Loucy (cell line): ENCODE results near the gene ZNF688.

Source experiments
- H2AFZ ChIP-seq: fragments of 200-600 bp; sonication (generic); 2 replicates; pipeline ENCODE4 v1.6.0; 2016; ENCODE audit warnings: antibody characterized with exemption, mild to moderate bottlenecking, low read length, moderate library complexity
- H3F3A ChIP-seq: fragments of 200-600 bp; 2 replicates; pipeline ENCODE4 v1.6.0; 2016; ENCODE audit warnings: antibody characterized with exemption, low read depth, mild to moderate bottlenecking
- H3K27me3 ChIP-seq: fragments of 200-600 bp; sonication (generic); 2 replicates; pipeline ENCODE4 v1.6.1; 2014; ENCODE audit warnings: low read length, mild to moderate bottlenecking; ENCODE audit not compliant: insufficient read depth, poor library complexity, severe bottlenecking
- H3K36me3 ChIP-seq: fragments of 200-600 bp; sonication (generic); 2 replicates; pipeline ENCODE4 v1.6.1; 2016; ENCODE audit warnings: low read length; ENCODE audit not compliant: insufficient read depth
- H3K4me1 ChIP-seq: fragments of 200-600 bp; sonication (generic); 2 replicates; pipeline ENCODE4 v1.5.1; 2014; ENCODE audit warnings: low read length, mild to moderate bottlenecking; ENCODE audit not compliant: insufficient read depth, poor library complexity, severe bottlenecking
- H3K4me2 ChIP-seq: fragments of 200-600 bp; sonication (generic); 2 replicates; pipeline ENCODE4 v1.6.0; 2014; ENCODE audit warnings: antibody characterized with exemption, low read length, low read depth, mild to moderate bottlenecking; ENCODE audit not compliant: poor library complexity, severe bottlenecking
- H3K4me3 ChIP-seq: fragments of 200-600 bp; sonication (generic); 2 replicates; pipeline ENCODE4 v1.5.1; 2014; ENCODE audit warnings: low read length, mild to moderate bottlenecking, mixed read lengths; ENCODE audit not compliant: poor library complexity, severe bottlenecking
- H3K79me2 ChIP-seq: fragments of 200-600 bp; sonication (generic); 2 replicates; pipeline ENCODE4 v1.6.1; 2014; ENCODE audit warnings: low read length; ENCODE audit not compliant: insufficient read depth
- H3K9ac ChIP-seq: fragments of 200-600 bp; sonication (generic); 2 replicates; pipeline ENCODE4 v1.6.0; 2014; ENCODE audit warnings: mild to moderate bottlenecking, low read depth, low read length, moderate library complexity; ENCODE audit not compliant: poor library complexity, severe bottlenecking
- H3K9me2 ChIP-seq: fragments of 200-600 bp; sonication (generic); replicated peaks from 2 replicates; pipeline ENCODE4 v1.6.1; 2016; ENCODE audit warnings: low read depth, low read length, mixed read lengths
- H3K9me3 ChIP-seq: fragments of 200-600 bp; sonication (generic); 2 replicates; pipeline ENCODE4 v1.6.1; 2014; ENCODE audit warnings: mild to moderate bottlenecking, antibody characterized with exemption, low read length, low read depth; ENCODE audit not compliant: insufficient read depth
- H4K20me1 ChIP-seq: fragments of 200-600 bp; sonication (generic); 2 replicates; pipeline ENCODE4 v1.6.0; 2014; ENCODE audit warnings: antibody characterized with exemption, low read length, mild to moderate bottlenecking; ENCODE audit not compliant: insufficient read depth, poor library complexity, severe bottlenecking
- CTCF ChIP-seq: fragments of 200-600 bp; sonication (generic); conservative IDR thresholded peaks from 2 replicates; pipeline ENCODE4 v1.5.1; 2014; ENCODE audit warnings: mild to moderate bottlenecking, antibody characterized with exemption, low read length
- EZH2phosphoT487 ChIP-seq: fragments of 200-600 bp; IDR thresholded peaks from 2 replicates; pipeline ENCODE4 v1.6.1; 2018; ENCODE audit warnings: antibody characterized with exemption, mild to moderate bottlenecking, moderate library complexity, borderline replicate concordance

The ZNF688 gene

GRCh38 chr16:30533146-30533522 is 38.4 kb downstream of the ZNF688 start:
- Histone ChIP-seq H4K20me1 (peaks cover 7% of the 10 kb centered on the region), H3K27me3 (no peaks in the 10 kb centered on the region), H3K4me3 (peak overlapping the region; percentile 96), H3K9ac (peak overlapping the region; percentile 96), H3K9me2 (no peaks in the 10 kb centered on the region), H3K9me3 (no peaks in the 10 kb centered on the region), H3K36me3 (no peaks in the 10 kb centered on the region; the same call in 1 of the 2 replicates), H3K4me1 (peaks cover 10% of the 10 kb centered on the region), H3K79me2 (peaks cover 58% of the 10 kb centered on the region), H3K4me2 (peak overlapping the region; percentile 91), H2AFZ (no peak overlapping the region), H3F3A (no peaks in the 10 kb centered on the region)
- TF ChIP-seq EZH2phosphoT487 (no peak), CTCF (no peak)

GRCh38 chr16:30532285-30533145 is 39.0 kb downstream of the ZNF688 start:
- peak overlapping the region; percentile 96 for H3K9ac ChIP-seq
- H3K27me3 ChIP-seq, result no peaks in the 10 kb centered on the region
- H3K9me2 ChIP-seq, result no peaks in the 10 kb centered on the region
- H3K79me2 ChIP-seq, result peaks cover 55% of the 10 kb centered on the region
- H2AFZ ChIP-seq, result no peak overlapping the region
- no peaks in the 10 kb centered on the region for H3K9me3 ChIP-seq
- no peaks in the 10 kb centered on the region for H3F3A ChIP-seq
- H3K4me3 ChIP-seq, result peak overlapping the region; percentile 96
- no peaks in the 10 kb centered on the region; the same call in 1 of the 2 replicates for H3K36me3 ChIP-seq
- H4K20me1 ChIP-seq, result peaks cover 7% of the 10 kb centered on the region
- peak overlapping the region; percentile 91 for H3K4me2 ChIP-seq
- H3K4me1 ChIP-seq, result peaks cover 15% of the 10 kb centered on the region
- TF ChIP-seq CTCF (no peak), EZH2phosphoT487 (no peak)

GRCh38 chr16:30530163-30531037 is 41.1 kb downstream of the ZNF688 start:
- Histone ChIP-seq H3K9me3 (no peaks in the 10 kb centered on the region), H3K79me2 (peaks cover 46% of the 10 kb centered on the region), H3K4me1 (peaks cover 10% of the 10 kb centered on the region), H3F3A (no peaks in the 10 kb centered on the region), H3K4me3 (no peak overlapping the region), H3K9ac (no peak overlapping the region), H2AFZ (no peak overlapping the region), H3K9me2 (no peaks in the 10 kb centered on the region), H3K27me3 (no peaks in the 10 kb centered on the region), H3K4me2 (no peak overlapping the region), H3K36me3 (no peaks in the 10 kb centered on the region; the same call in 1 of the 2 replicates), H4K20me1 (peaks cover 15% of the 10 kb centered on the region)
- no peak for TF ChIP-seq CTCF
- no peak for TF ChIP-seq EZH2phosphoT487
